ENCODE data around the gene CCDC196.

DNA sequence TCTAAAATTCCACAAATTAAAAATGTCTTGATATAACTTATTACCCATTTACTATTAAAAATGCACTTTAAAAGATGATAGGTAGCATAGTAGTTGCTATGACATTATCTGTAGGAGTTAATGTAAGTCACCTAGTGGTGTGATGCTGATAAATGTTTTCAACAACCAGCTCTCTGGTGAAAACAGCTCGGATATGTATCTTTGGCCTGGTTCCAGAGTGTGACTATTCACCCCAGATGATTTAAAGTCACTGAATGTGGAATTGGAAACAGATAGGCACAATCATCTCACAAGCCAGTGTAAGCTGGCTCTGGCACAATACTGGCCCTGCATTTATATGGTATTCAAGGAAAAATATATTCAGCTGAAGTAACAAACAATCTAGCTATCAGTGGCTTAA lies 9.2 kb upstream of the CCDC196 start:
- no peak for TF ChIP-seq POLR2AphosphoS5 (IDR thresholded peaks at IDR 0.05)
- TF ChIP-seq, protein P1, sequence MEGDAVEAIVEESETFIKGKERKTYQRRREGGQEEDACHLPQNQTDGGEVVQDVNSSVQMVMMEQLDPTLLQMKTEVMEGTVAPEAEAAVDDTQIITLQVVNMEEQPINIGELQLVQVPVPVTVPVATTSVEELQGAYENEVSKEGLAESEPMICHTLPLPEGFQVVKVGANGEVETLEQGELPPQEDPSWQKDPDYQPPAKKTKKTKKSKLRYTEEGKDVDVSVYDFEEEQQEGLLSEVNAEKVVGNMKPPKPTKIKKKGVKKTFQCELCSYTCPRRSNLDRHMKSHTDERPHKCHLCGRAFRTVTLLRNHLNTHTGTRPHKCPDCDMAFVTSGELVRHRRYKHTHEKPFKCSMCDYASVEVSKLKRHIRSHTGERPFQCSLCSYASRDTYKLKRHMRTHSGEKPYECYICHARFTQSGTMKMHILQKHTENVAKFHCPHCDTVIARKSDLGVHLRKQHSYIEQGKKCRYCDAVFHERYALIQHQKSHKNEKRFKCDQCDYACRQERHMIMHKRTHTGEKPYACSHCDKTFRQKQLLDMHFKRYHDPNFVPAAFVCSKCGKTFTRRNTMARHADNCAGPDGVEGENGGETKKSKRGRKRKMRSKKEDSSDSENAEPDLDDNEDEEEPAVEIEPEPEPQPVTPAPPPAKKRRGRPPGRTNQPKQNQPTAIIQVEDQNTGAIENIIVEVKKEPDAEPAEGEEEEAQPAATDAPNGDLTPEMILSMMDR (IDR thresholded peaks at IDR 0.05): no peak
- TF ChIP-seq POLR2A (IDR thresholded peaks at IDR 0.05): no peak
- TF ChIP-seq EP300 (IDR thresholded peaks at IDR 0.05): no peak

All from stomach (tissue), 4 donors.